H1 (cell line): ENCODE results near the gene MTF1. TPM values are rescaled to one million over a fixed set of nuclear protein-coding genes. Genes with fewer than 3 reads are reported as not detected.

ENCODE experiments used
- ASH2L ChIP-seq: fragments of 200-600, 300-600 bp; sonication (generic); IDR thresholded peaks from one replicate; pipeline ENCODE4 v1.7.1; 2017; ENCODE audit warnings: low read length
- CBX5 ChIP-seq: fragments of 300-800, 300-1000 bp; sonication (generic); IDR thresholded peaks from 2 replicates; pipeline ENCODE4 v1.7.1; 2016; ENCODE audit warnings: antibody characterized with exemption, low read length, low read depth
- CBX8 ChIP-seq: fragments of 300-800, 300-1000 bp; sonication (generic); IDR thresholded peaks from 2 replicates; pipeline ENCODE4 v1.7.1; 2016; ENCODE audit warnings: low read depth, low read length, borderline replicate concordance
- CEBPB ChIP-seq: IDR thresholded peaks from 2 replicates; pipeline ENCODE4 v1.6.1; 2012; ENCODE audit warnings: low read depth, low read length
- CREB1 ChIP-seq: IDR thresholded peaks from 2 replicates; pipeline ENCODE4 v1.6.1; 2012; ENCODE audit warnings: inconsistent platforms
- HDAC6 ChIP-seq: IDR thresholded peaks from one replicate; pipeline ENCODE4 v1.7.1; 2012; ENCODE audit warnings: low read depth, mild to moderate bottlenecking, inconsistent platforms, low read length, moderate library complexity
- SIN3A ChIP-seq, 2 experiments: IDR thresholded peaks in 1 of 2; conservative IDR thresholded peaks in 1 of 2; 2 replicates each; pipeline ENCODE4 v1.6.1; 2011 to 2012; ENCODE audit warnings: low read length in 2 of 2, improper control_type of control experiment in 1 of 2, low read depth in 1 of 2, mild to moderate bottlenecking in 1 of 2
- SIX5 ChIP-seq: IDR thresholded peaks from 2 replicates; pipeline ENCODE4 v1.6.1; 2011; ENCODE audit warnings: mild to moderate bottlenecking, low read depth, low read length
- SUZ12 ChIP-seq: fragments of 200-600 bp; sonication (generic); IDR thresholded peaks from 2 replicates; pipeline ENCODE4 v1.6.1; 2012; ENCODE audit warnings: mild to moderate bottlenecking, inconsistent platforms, low read length, moderate library complexity, mixed read lengths
- TCF12 ChIP-seq: IDR thresholded peaks from 2 replicates; pipeline ENCODE4 v1.6.1; 2011; ENCODE audit warnings: low read depth, mild to moderate bottlenecking, low read length
- polyA plus RNA-seq, 7 experiments: library from polyadenylated mRNA; depleted of rRNA in 3 of 7; stranded (reverse) in 5 of 7; unstranded in 2 of 7; fragments of >200 nt in 5 of 7; fragments of 200-250 nt in 2 of 7; gene quantifications; 1 replicate in 5 of 7; 2 replicates in 1 of 7; 4 replicates in 1 of 7; pipeline versions ENCODE4 v1.2.1 to v1.2.3, GENCODE V29; 2011 to 2013; ENCODE audit warnings: missing spikeins in 2 of 7, mixed read lengths in 2 of 7
- total RNA-seq: library from RNA; stranded (reverse); fragmentation: NEBNext Ultra II Directional; extraction: Animal tissue kit (Norgen Biotek cat#: 25700); gene quantifications from 2 replicates; pipeline ENCODE4 v1.2.1, GENCODE V29; 2021
- TF ChIP-seq, protein P1 (sequence below): fragments of 300-600 bp; sonication (generic); IDR thresholded peaks from 2 replicates; pipeline ENCODE4 v1.7.1; 2012; ENCODE audit warnings: low read length, moderate library complexity, mild to moderate bottlenecking, inconsistent platforms; ENCODE audit not compliant: insufficient replicate concordance

The MTF1 gene
- total and polyA plus RNA-seq, 2 of the 8 experiments (the other 6 are each of a cell fraction or from before 2014, with no cell fraction given), result 4.0 to 15.5 TPM

- TF ChIP-seq, protein P1, sequence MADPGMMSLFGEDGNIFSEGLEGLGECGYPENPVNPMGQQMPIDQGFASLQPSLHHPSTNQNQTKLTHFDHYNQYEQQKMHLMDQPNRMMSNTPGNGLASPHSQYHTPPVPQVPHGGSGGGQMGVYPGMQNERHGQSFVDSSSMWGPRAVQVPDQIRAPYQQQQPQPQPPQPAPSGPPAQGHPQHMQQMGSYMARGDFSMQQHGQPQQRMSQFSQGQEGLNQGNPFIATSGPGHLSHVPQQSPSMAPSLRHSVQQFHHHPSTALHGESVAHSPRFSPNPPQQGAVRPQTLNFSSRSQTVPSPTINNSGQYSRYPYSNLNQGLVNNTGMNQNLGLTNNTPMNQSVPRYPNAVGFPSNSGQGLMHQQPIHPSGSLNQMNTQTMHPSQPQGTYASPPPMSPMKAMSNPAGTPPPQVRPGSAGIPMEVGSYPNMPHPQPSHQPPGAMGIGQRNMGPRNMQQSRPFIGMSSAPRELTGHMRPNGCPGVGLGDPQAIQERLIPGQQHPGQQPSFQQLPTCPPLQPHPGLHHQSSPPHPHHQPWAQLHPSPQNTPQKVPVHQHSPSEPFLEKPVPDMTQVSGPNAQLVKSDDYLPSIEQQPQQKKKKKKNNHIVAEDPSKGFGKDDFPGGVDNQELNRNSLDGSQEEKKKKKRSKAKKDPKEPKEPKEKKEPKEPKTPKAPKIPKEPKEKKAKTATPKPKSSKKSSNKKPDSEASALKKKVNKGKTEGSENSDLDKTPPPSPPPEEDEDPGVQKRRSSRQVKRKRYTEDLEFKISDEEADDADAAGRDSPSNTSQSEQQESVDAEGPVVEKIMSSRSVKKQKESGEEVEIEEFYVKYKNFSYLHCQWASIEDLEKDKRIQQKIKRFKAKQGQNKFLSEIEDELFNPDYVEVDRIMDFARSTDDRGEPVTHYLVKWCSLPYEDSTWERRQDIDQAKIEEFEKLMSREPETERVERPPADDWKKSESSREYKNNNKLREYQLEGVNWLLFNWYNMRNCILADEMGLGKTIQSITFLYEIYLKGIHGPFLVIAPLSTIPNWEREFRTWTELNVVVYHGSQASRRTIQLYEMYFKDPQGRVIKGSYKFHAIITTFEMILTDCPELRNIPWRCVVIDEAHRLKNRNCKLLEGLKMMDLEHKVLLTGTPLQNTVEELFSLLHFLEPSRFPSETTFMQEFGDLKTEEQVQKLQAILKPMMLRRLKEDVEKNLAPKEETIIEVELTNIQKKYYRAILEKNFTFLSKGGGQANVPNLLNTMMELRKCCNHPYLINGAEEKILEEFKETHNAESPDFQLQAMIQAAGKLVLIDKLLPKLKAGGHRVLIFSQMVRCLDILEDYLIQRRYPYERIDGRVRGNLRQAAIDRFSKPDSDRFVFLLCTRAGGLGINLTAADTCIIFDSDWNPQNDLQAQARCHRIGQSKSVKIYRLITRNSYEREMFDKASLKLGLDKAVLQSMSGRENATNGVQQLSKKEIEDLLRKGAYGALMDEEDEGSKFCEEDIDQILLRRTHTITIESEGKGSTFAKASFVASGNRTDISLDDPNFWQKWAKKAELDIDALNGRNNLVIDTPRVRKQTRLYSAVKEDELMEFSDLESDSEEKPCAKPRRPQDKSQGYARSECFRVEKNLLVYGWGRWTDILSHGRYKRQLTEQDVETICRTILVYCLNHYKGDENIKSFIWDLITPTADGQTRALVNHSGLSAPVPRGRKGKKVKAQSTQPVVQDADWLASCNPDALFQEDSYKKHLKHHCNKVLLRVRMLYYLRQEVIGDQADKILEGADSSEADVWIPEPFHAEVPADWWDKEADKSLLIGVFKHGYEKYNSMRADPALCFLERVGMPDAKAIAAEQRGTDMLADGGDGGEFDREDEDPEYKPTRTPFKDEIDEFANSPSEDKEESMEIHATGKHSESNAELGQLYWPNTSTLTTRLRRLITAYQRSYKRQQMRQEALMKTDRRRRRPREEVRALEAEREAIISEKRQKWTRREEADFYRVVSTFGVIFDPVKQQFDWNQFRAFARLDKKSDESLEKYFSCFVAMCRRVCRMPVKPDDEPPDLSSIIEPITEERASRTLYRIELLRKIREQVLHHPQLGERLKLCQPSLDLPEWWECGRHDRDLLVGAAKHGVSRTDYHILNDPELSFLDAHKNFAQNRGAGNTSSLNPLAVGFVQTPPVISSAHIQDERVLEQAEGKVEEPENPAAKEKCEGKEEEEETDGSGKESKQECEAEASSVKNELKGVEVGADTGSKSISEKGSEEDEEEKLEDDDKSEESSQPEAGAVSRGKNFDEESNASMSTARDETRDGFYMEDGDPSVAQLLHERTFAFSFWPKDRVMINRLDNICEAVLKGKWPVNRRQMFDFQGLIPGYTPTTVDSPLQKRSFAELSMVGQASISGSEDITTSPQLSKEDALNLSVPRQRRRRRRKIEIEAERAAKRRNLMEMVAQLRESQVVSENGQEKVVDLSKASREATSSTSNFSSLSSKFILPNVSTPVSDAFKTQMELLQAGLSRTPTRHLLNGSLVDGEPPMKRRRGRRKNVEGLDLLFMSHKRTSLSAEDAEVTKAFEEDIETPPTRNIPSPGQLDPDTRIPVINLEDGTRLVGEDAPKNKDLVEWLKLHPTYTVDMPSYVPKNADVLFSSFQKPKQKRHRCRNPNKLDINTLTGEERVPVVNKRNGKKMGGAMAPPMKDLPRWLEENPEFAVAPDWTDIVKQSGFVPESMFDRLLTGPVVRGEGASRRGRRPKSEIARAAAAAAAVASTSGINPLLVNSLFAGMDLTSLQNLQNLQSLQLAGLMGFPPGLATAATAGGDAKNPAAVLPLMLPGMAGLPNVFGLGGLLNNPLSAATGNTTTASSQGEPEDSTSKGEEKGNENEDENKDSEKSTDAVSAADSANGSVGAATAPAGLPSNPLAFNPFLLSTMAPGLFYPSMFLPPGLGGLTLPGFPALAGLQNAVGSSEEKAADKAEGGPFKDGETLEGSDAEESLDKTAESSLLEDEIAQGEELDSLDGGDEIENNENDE, result no peak
- TF ChIP-seq CEBPB (no peak), CBX5 (no peak), CREB1 (no peak), SIX5 (no peak), HDAC6 (no peak), SIN3A (conservative IDR thresholded peaks at IDR 0.05 in 1 of 2, IDR thresholded peaks at IDR 0.05 in 1 of 2; ENCODE audit: low read depth in 1 of 2, low read length in 2 of 2) (no peak), TCF12 (no peak), CBX8 (no peak), SUZ12 (no peak), ASH2L (no peak)
Measured at GRCh38 chr1:37861151-37861550, 1.8 kb upstream of the MTF1 start (continued).
